Liver (tissue), 9 donors: ENCODE data around the gene MGAT5. TPM values are rescaled to one million over a fixed set of nuclear protein-coding genes. Genes with fewer than 3 reads are reported as not detected.

ENCODE experiments used
- DNase-seq: peaks from one replicate; pipeline ENCODE4 v3.0.0-alpha.2; 2017; ENCODE audit warnings: low spot score
- H3K27ac ChIP-seq, 2 donors: one replicate each; pipeline ENCODE4 v1.7.0; 2013; ENCODE audit warnings: inconsistent platforms in 2 of 2, low read length in 2 of 2, control low read depth in 1 of 2, low read depth in 1 of 2, mild to moderate bottlenecking in 1 of 2
- H3K27me3 ChIP-seq, 4 donors: one replicate each; pipeline versions ENCODE4 v1.6.1 to v1.7.0; 2013; ENCODE audit warnings: low read length in 3 of 4, inconsistent platforms in 1 of 4, mild to moderate bottlenecking in 1 of 4, moderate library complexity in 1 of 4; ENCODE audit not compliant: control insufficient read depth in 4 of 4, insufficient read depth in 4 of 4
- H3K36me3 ChIP-seq, 4 donors: one replicate each; pipeline versions ENCODE4 v1.6.1 to v1.7.0; 2013; ENCODE audit warnings: low read length in 3 of 4, mild to moderate bottlenecking in 3 of 4, low read depth in 1 of 4, moderate library complexity in 1 of 4; ENCODE audit not compliant: control insufficient read depth in 4 of 4, insufficient read depth in 3 of 4
- H3K4me1 ChIP-seq, 4 donors: one replicate each; pipeline versions ENCODE4 v1.6.1 to v1.7.0; 2013; ENCODE audit warnings: low read length in 3 of 4, mild to moderate bottlenecking in 3 of 4, moderate library complexity in 1 of 4; ENCODE audit not compliant: control insufficient read depth in 4 of 4, insufficient read depth in 4 of 4
- H3K4me3 ChIP-seq, 3 donors: one replicate each; pipeline versions ENCODE4 v1.6.1 to v1.7.0; 2013; ENCODE audit warnings: low read length in 3 of 3, control low read depth in 1 of 3, low read depth in 1 of 3, mild to moderate bottlenecking in 1 of 3
- H3K9ac ChIP-seq, 2 donors: one replicate each; pipeline ENCODE4 v1.7.0; 2013; ENCODE audit warnings: low read length in 2 of 2, mild to moderate bottlenecking in 2 of 2, moderate library complexity in 2 of 2, control low read depth in 1 of 2, low read depth in 1 of 2
- H3K9me3 ChIP-seq, 4 donors: one replicate each; pipeline versions ENCODE4 v1.6.1 to v1.7.0; 2013; ENCODE audit warnings: low read length in 3 of 4; ENCODE audit not compliant: control insufficient read depth in 4 of 4
- CTCF ChIP-seq: fragments of 150-350 bp; IDR thresholded peaks from 2 replicates; pipeline ENCODE4 v1.5.1; 2017; ENCODE audit warnings: improper control_type of control experiment, low read depth, low read length; ENCODE audit not compliant: missing input control
- EGR1 ChIP-seq, 2 donors: IDR thresholded peaks; 2 replicates each; pipeline ENCODE4 v1.6.1; 2016 to 2018; ENCODE audit warnings: antibody characterized with exemption in 2 of 2, low read depth in 2 of 2
- HNF4A ChIP-seq, 2 donors: conservative IDR thresholded peaks; 2 replicates each; pipeline ENCODE4 v1.6.1; 2016; ENCODE audit warnings: antibody characterized with exemption in 2 of 2, mild to moderate bottlenecking in 2 of 2
- HNF4G ChIP-seq: IDR thresholded peaks from 2 replicates; pipeline ENCODE4 v1.6.1; 2016; ENCODE audit warnings: antibody characterized with exemption
- NR2F2 ChIP-seq: IDR thresholded peaks from 2 replicates; pipeline ENCODE4 v1.6.1; 2016; ENCODE audit warnings: antibody characterized with exemption
- RAD21 ChIP-seq, 2 donors: IDR thresholded peaks; 2 replicates each; pipeline ENCODE4 v1.6.1; 2016; ENCODE audit warnings: antibody characterized with exemption in 2 of 2, mild to moderate bottlenecking in 2 of 2
- REST ChIP-seq: IDR thresholded peaks from 2 replicates; pipeline ENCODE4 v1.6.1; 2016; ENCODE audit warnings: antibody characterized with exemption, mild to moderate bottlenecking
- SP1 ChIP-seq: IDR thresholded peaks from 2 replicates; pipeline ENCODE4 v1.6.1; 2018; ENCODE audit warnings: antibody characterized with exemption, mild to moderate bottlenecking
- TAF1 ChIP-seq: conservative IDR thresholded peaks from 2 replicates; pipeline ENCODE4 v1.6.1; 2016; ENCODE audit warnings: antibody characterized with exemption, mild to moderate bottlenecking
- WGBS: extraction: QIAGEN DNeasy Blood & Tissue Kit; methylation state at CpG from one replicate; pipeline ENCODE4 v1.1.7; 2013; 5-methylcytosine and 5-hydroxymethylcytosine counted together
- polyA plus RNA-seq, 2 donors: library from polyadenylated mRNA; stranded (reverse) in 1 of 2; unstranded in 1 of 2; fragments of 200-250 nt in 1 of 2; fragments of >200 nt in 1 of 2; fragmentation: Nextera tagmentation in 1 of 2; extraction: Ambion mirVana in 1 of 2; gene quantifications; one replicate each; pipeline versions ENCODE4 v1.2.1 to v1.2.3, GENCODE V29; 2013 to 2015
- total RNA-seq, 2 donors: library from RNA; depleted of rRNA; stranded (reverse); fragments of >200 nt; gene quantifications; one replicate each; pipeline ENCODE4 v1.2.3, GENCODE V29; 2014
- TF ChIP-seq, protein P1 (sequence below): IDR thresholded peaks from 2 replicates; pipeline ENCODE4 v1.6.1; 2016; ENCODE audit warnings: antibody characterized with exemption
- donor health status: healthy.
- donor health status: healthy.
- donor health status: healthy.
- donor health status: healthy.
- donor health status: healthy.

Gene MGAT5
- total and polyA plus RNA-seq, 4 donors: 1.8 to 12.7 (median 5.6) TPM

- Histone ChIP-seq H3K9me3 (no peaks in the 10 kb centered on the region), H3K4me1 (peaks cover under 1 to 8% (median 4%) of the 10 kb centered on the region in 4 donors), H3K27ac (no peak overlapping the region), H3K4me3 (no peak overlapping the region), H3K36me3 (no peaks in the 10 kb centered on the region), H3K27me3 (no peaks in the 10 kb centered on the region), H3K9ac (no peak overlapping the region)
- 91% methylated on average over 7 of the region's 7 CpGs for WGBS
- no peak for DNase-seq
- TF ChIP-seq RAD21 (IDR thresholded peaks at IDR 0.05) (peak; percentile 15 to 44), CTCF (no peak), NR2F2 (no peak), HNF4A (conservative IDR thresholded peaks at IDR 0.05) (no peak)
- TF ChIP-seq, protein P1, sequence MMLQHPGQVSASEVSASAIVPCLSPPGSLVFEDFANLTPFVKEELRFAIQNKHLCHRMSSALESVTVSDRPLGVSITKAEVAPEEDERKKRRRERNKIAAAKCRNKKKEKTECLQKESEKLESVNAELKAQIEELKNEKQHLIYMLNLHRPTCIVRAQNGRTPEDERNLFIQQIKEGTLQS: no peak
These were observed 138.7 kb downstream of the MGAT5 start for GRCh38 chr2:134392442-134393074.

DNA sequence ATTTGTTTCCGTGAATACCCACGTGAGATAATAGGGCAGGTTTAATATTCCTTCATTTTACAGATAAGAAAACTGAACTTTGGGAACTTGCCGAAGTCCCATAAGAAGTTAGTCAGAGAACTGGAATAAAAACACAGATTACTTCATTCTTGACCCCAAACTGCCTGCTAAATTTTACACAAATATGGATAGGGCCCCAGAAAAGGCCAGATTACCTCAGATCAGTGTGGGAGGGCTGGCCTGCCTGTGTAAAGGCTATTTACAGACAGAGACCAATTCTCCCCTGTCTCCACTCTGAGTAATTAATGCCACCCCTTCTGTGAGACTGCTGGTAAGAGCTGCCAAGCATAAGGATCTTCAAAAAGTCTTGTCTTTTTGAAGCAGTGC is 139.2 kb downstream of the MGAT5 start:
- TF ChIP-seq EGR1 (IDR thresholded peaks at IDR 0.05; ENCODE audit: low read depth in 2 of 2): no peak
- no peak for TF ChIP-seq REST
- TF ChIP-seq, protein P1: no peak
- TF ChIP-seq HNF4G: no peak
- no peak for DNase-seq
- Histone ChIP-seq H3K9me3 (no peaks in the 10 kb centered on the region), H3K27ac (no peak overlapping the region), H3K36me3 (no peaks in the 10 kb centered on the region), H3K4me3 (no peak overlapping the region), H3K27me3 (no peaks in the 10 kb centered on the region), H3K9ac (no peak overlapping the region), H3K4me1 (peaks cover 2 to 8% (median 4%) of the 10 kb centered on the region in 4 donors)
- 89% methylated on average over 3 of the region's 3 CpGs for WGBS

GRCh38 chr2:134395779-134396178 is 141.9 kb downstream of the MGAT5 start:
- H3K4me3 ChIP-seq: no peak overlapping the region
- no peak overlapping the region for H3K9ac ChIP-seq
- H3K4me1 ChIP-seq: peaks cover 2 to 8% (median 4%) of the 10 kb centered on the region in 4 donors
- no peak overlapping the region for H3K27ac ChIP-seq
- H3K9me3 ChIP-seq: no peaks in the 10 kb centered on the region
- H3K36me3 ChIP-seq: no peaks in the 10 kb centered on the region
- no peaks in the 10 kb centered on the region for H3K27me3 ChIP-seq
- TF ChIP-seq SP1: no peak
- no peak for TF ChIP-seq TAF1
- TF ChIP-seq, protein P1: no peak
- TF ChIP-seq EGR1 (IDR thresholded peaks at IDR 0.05; ENCODE audit: low read depth in 2 of 2): no peak
- DNase-seq: no peak
- 97% methylated on average over 1 of the region's 1 CpG for WGBS
